SH-SY5Y (cell line): ENCODE results near the gene DZIP1.

Experiments
- GATA2 ChIP-seq: IDR thresholded peaks from 2 replicates; pipeline ENCODE4 v1.6.1; 2011; ENCODE audit warnings: mild to moderate bottlenecking, low read depth, low read length
- GATA3 ChIP-seq: IDR thresholded peaks from 2 replicates; pipeline ENCODE4 v1.6.1; 2011; ENCODE audit warnings: low read depth, mild to moderate bottlenecking, low read length, moderate library complexity

DNA sequence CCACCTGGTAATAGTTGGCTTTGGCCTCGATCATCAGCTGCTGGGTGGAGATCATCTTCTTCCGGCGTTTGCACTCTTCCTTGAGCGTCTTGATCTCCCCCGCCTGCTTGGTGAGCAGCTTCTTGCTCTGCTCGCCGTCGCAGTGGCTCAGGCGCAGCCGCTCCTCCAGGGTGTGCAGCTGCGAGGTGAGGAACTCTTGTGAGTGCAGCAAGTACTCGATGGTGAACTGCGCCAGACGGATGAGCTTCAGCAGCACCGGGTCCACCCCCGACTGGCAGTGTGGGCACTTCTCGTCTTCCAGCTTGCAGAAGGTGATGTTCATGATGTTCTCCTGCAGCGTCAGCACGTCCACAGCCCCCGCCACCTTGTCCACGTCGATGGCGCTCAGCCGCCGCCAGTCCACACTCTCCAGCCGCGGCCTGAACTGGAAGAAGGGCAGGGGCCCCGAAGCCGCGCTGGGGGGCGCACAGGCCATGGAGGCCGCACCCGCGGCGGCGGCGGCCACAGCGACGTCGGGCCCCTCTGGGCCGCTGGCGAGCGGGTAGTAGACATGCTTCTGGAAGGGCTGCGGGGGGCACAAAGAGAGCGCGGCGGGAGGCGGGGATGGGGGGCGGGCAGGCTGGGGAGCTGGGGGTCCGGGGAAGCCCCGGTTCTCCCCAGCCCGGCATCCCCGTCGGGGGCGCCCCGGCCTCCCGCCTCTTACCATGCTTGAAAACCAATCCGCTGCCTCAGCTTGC, 3.0 kb downstream of the DZIP1 start:
- no peak for TF ChIP-seq GATA2
- TF ChIP-seq GATA3, result no peak
